HG03025 (cell line): Measurements from ENCODE around the gene CDC14A.
"Not testable (repeated sequence)": the region's sequence is repeated elsewhere in the genome, so short reads cannot be mapped to it uniquely, and the experiment has no call there.

ENCODE experiments used
- ATAC-seq: cut with Tn5 transposase; IDR thresholded peaks from one replicate; pipeline ENCODE4 v1.9.1; 2021; ENCODE audit warnings: mild to moderate bottlenecking, moderate library complexity; ENCODE audit not compliant: unreplicated experiment, low FRiP score

The CDC14A gene

GRCh38 chr1:100361511-100362089, 9.3 kb downstream of the CDC14A start:
- ATAC-seq: no peak

GRCh38 chr1:100362821-100363466, 10.6 kb downstream of the CDC14A start:
- ATAC-seq: no peak

GRCh38 chr1:100363831-100364230, 11.5 kb downstream of the CDC14A start:
- ATAC-seq: no peak

GRCh38 chr1:100364697-100365096, 12.4 kb downstream of the CDC14A start:
- no peak for ATAC-seq

GRCh38 chr1:100366209-100366525, 13.9 kb downstream of the CDC14A start:
- ATAC-seq: no peak

GRCh38 chr1:100369339-100369738, 17.0 kb downstream of the CDC14A start:
- not testable (repeated sequence) for ATAC-seq

GRCh38 chr1:100373953-100374352, 21.6 kb downstream of the CDC14A start:
- not testable (repeated sequence) for ATAC-seq

- not testable (repeated sequence) for ATAC-seq
These were observed 24.6 kb downstream of the CDC14A start for GRCh38 chr1:100376890-100377289.

- ATAC-seq: peak; percentile 80
These were observed 25.5 kb downstream of the CDC14A start for GRCh38 chr1:100377590-100378361.

GRCh38 chr1:100378956-100379355, 26.6 kb downstream of the CDC14A start:
- ATAC-seq: no peak

- ATAC-seq: no peak
These were observed 28.3 kb downstream of the CDC14A start for GRCh38 chr1:100380635-100381034.

- ATAC-seq: no peak
These were observed 30.4 kb downstream of the CDC14A start for GRCh38 chr1:100382657-100383056.

- no peak for ATAC-seq
These were observed 31.6 kb downstream of the CDC14A start for GRCh38 chr1:100383743-100384405.

- ATAC-seq: no peak
These were observed 34.9 kb downstream of the CDC14A start for GRCh38 chr1:100387209-100387608.

GRCh38 chr1:100387657-100388350, 35.5 kb downstream of the CDC14A start:
- ATAC-seq: no peak

- no peak for ATAC-seq
These were observed 38.2 kb downstream of the CDC14A start for GRCh38 chr1:100390531-100390930.

- ATAC-seq: no peak
These were observed 39.4 kb downstream of the CDC14A start for GRCh38 chr1:100391675-100392074.

GRCh38 chr1:100392756-100393155, 40.5 kb downstream of the CDC14A start:
- no peak for ATAC-seq

- no peak for ATAC-seq
These were observed 42.0 kb downstream of the CDC14A start for GRCh38 chr1:100394285-100394684.

- ATAC-seq: no peak
These were observed 43.6 kb downstream of the CDC14A start for GRCh38 chr1:100395913-100396312.

GRCh38 chr1:100396651-100397050, 44.3 kb downstream of the CDC14A start:
- no peak for ATAC-seq
